Stimulated activated CD8-positive, alpha-beta memory T cell treated with anti-CD3 and anti-CD28 coated beads, Interleukin-15, amount 100 ng/mL, for 24 hours (primary cell): ENCODE measurements around the gene FLT1.

Source experiments
- DNase-seq: peaks from one replicate; pipeline ENCODE4 v3.0.0-alpha.2; 2020; ENCODE audit warnings: low read depth

FLT1 gene

DNA sequence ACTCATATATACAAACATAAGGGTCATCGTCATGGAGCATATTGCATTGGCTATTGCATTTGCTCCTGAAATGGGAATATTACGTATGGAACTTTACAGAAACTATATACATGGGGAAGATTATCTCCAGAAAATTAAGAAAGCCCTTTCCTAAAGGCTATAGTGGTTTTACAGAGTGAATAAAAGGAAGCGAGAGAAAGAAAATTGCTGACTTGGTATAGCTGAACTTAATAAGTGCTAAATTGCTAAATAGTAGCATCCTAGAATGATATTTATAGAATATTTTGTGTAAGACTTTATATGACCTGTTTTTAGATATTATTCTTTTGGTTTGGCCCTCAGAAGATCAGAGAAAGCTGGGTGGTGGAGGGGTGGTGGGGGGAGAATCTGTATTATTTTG is 114.6 kb downstream of the FLT1 start:
- DNase-seq: no peak

DNA sequence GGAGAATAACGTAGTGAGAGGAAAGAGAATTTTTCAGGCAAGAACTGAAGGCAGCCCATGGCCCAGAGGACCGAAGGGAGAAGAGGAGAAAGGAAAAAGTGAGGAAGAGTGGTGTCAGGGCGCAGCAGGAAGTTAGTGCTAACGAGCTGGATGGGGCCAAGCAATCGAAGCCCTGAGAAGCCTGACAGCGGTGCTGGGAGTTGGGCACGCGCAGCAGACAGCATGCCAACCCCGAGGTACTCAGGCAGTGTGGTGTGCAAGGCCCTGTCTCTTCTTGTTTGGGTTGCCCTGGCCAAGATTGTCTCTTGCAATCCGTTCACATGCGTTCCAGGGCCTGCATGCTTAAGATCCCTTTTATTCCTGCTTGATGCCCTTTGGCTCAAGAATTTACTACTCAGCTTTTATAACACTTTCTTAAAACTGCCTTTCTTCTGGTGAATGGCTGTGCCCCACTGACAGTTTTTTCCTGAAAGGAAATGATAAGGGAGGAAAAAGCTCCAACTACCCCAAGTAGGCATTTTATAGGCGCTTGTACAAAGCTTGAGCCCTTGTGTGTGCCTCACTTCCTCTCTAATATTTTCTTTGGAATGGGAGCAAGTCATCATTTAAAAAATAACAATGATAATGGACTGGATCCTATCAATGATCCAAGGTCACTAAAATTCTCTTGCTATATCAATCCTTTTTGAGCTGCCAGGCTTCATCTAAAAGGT is 115.4 kb downstream of the FLT1 start:
- no peak for DNase-seq

DNA sequence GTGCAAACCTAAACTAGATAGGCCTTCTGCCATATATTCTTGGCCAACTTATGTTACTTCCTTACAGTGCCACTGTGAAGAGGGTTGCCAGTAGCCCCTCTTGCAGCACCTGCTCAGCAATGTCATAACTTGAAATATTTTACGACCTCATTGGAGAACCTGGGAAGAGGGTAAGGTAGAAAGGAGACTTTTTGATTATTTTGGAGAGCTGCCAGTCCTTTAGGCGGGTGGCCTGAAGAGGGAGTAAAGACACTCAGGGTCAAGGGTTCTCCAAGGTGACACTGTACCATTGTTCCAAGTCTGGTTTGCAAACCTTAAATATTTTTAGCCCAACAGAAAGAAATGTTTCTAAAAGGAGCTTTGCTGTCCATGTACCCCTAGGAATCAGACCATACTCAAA is 118.3 kb downstream of the FLT1 start:
- DNase-seq: no peak

- no peak for DNase-seq
These were observed 119.5 kb downstream of the FLT1 start for GRCh38 chr13:28375250-28375930.

- no peak for DNase-seq
These were observed 121.1 kb downstream of the FLT1 start for GRCh38 chr13:28373810-28374209.

- DNase-seq: no peak
These were observed 124.5 kb downstream of the FLT1 start for GRCh38 chr13:28370448-28370847.

- no peak for DNase-seq
These were observed 136.2 kb downstream of the FLT1 start for GRCh38 chr13:28358708-28359107.

DNA sequence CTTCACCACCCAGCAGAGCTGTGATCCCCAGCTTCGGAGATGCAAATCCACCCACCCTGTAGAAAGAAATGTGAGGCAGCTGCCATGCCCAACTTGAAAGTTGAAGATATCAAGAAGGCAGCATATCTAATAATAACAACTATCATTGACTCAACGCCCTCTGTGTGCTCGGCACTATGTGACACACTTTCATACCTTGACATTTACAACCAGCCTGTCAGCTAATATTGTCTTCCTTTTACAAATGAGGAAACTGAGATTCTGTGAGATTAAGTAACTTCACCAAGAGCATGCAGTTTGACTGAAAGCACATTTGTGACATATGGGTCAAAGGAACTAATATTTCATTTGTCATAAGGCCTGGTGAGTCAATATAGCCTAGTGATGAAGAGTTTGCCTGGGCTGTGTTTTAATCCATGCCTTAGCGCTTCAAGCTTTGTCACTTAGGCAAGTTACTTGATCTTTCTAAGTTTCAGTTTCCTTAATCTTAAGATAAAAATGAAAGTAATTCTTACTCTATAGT is 137.0 kb downstream of the FLT1 start:
- DNase-seq: no peak

GRCh38 chr13:28357247-28357825 is 137.6 kb downstream of the FLT1 start:
- DNase-seq: no peak

DNA sequence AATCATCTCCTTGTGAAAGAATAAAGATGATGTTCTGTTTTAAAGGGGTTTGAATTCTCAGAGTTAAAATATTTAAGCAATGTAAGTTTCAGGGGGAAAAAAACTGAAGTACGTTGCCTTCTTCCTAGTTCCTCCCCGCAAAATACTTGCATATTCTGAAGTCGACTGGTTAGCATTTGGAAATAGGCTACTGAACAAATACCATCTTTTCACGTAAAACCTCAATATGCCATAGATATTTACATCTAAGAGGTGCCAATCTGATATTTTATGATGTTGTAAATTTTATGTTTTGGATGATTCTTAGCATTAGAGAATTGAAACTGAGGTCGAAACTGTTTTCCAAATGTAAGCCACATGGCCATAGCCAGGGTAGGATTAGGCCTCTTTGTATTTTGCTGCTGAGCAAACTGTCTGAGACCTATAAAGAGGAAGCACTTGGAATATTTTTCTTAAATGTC is 138.3 kb downstream of the FLT1 start:
- DNase-seq: no peak

DNA sequence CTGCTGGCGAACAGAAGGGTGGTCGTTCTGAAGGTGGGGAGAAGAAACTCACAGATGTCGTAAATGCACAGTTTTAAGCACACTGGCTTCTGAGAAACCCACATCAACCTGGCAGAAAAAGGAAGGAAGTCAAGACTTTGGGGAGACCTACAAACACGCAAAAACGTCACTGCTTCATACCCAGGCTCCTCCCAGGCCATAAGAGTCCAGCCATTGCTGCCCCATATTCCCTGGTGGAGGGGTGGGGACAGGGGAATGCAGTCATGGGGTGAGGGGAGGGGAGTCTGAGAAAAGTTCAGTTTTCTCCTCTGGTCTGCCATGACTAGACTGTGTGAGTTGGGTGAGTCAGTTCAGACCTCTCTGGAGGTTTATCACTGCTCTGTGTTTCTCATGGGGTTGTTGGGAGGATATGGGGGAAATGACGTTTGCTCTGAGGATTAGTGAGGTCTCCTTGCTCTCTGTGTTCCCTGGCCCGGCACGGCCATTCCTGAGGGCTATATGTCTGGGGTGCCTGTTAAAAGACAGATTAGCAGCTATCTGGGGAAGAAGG is 139.0 kb downstream of the FLT1 start:
- DNase-seq: no peak

DNA sequence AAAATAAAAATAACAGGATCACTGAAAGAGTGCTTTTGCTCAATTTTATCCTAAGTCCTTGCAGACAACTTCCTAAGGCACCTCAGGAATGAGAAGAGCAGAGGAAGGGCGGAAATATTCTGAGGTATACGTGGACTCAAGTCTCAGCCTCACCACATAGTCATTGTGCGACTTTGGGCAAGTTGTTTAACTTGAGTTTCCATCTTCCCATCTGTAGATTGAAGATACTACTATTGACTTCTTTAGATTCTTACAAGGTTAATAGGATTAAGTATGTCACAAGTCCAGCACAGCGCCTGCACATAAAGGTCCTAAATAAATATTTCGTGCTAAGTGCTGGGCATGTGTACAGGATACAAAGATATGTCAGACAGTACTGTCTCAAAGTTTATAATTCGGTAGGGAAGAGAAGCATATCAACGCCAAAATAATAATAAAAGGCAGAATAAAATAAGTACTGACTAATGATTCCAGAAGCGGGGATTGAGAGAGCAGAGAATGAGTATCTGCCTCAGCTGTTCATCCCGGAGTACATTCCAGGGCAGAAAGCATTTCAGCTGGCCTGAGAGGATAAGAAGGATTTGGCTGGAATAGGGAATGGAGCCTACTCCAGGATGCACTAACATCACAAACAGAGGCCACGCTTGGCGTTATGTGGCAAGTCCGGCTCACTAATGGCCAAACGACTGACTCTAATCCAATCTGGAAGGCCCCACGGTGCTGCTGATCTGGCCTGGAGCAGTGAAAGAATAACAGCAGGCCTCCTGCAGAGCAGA is 139.7 kb downstream of the FLT1 start:
- no peak for DNase-seq

DNA sequence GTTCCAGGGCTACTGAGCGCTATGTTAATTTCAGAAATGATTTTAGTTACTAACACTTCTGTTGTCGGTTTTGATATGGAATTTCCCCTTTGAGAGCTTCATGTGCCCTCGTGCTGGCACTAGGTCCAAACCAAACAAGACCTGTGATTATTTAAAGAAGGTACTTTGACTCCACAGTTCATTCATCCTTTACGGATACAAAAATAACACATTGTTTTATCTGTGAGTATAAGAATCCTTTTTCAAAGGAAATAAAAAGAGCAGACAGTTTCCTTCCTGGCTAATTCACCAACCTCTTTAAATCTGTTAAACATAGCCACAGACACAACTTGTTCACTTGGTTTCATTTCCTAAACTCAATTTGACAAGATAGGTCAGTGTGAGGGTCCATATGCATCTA is 141.2 kb downstream of the FLT1 start:
- no peak for DNase-seq

DNA sequence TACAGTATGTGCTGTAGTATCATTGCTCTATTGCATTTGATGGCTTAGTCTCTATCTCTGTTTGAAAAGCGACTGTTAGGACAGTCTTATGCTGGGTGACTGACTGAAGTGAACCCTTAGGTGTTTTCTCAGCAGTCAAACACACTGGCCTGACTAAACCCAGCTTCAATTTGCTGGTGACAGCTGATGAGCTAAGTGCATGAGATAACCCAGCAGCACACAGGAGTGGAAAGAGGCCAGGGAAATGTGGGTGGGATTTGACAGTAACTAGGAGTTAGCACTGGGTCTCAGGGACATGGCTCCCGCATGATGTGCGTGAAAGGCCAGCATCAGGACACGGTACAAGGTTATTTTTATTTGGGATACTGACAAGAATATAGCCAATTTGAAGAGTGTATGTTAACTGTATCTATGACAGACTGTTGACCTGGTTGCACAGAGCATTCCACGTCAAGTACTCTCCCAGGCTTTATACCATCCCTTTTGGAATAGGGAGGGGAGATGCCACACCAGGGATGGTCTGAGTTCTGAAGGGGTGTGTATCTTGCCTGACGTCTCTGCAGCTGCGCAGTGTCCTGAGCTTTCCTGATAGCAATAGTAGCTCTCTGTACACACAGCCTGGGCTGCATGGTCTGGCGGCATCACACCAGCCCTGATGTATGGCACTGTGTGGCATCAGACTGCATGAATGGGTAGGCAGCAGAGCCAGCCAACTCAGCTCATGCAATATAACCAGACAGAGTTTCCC is 144.8 kb downstream of the FLT1 start:
- no peak for DNase-seq

- DNase-seq: no peak
These were observed 145.6 kb downstream of the FLT1 start for GRCh38 chr13:28349371-28349770.

DNA sequence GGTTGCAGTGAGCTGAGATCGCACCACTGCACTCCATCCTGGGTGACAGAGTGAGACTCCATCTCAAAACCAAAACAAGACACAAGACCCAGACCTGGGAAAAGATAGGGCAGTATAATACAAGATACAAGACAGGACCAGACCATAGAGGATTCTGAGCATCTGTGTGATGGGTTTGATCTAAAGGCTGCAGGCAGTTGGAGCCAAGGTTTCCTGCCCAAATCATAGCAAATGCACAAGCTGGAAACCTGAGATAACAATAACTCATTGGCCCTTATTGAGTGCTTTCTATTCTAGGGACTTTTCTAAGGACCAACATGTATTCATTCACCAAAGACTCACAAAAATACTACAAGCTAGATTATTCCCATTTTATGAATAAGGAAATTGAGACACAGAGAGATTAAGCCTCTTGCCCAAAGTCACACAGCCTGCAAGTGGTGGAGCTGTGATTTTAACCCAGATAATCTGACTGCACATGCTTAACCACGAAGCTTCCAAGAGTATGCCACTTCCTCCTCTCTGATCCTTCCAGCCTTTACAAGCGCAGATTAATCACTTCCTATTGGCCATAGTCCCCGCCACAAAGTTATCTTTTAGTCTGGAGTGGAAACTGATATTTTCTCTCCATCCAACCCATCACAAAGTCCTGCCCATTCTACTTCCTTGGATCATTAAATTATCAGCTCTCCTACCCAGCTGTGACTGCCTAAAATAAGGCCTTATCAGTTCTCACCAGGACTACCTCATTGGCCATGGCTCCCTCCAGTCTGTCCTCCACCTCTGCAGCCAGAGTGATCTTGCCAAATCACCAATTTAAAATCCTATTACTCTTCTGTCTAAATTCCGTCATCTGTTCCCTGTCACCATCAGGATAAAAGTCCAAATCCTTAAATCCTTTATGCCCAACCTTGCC is 147.2 kb downstream of the FLT1 start:
- no peak for DNase-seq

- no peak for DNase-seq
These were observed 148.8 kb downstream of the FLT1 start for GRCh38 chr13:28346154-28346553.

DNA sequence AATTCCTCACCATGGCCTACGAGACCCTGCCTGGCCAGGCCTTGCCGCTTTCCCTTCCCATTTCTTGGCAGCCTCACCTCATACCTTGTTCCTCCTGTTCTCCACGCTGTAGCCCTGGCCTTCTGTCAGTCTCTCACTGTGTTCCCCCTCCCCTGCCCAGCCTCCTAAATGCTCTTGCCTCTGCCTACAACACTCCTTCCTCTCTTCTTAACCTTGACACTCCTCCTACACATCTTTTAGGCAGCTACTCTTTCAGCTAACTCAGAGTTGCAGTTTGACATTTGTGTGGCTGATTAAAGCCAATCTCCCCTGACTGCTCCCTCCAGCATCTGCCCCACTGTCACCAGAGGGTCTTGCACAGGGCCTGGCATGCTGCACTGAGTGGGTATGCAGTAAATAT is 150.8 kb downstream of the FLT1 start:
- no peak for DNase-seq

DNA sequence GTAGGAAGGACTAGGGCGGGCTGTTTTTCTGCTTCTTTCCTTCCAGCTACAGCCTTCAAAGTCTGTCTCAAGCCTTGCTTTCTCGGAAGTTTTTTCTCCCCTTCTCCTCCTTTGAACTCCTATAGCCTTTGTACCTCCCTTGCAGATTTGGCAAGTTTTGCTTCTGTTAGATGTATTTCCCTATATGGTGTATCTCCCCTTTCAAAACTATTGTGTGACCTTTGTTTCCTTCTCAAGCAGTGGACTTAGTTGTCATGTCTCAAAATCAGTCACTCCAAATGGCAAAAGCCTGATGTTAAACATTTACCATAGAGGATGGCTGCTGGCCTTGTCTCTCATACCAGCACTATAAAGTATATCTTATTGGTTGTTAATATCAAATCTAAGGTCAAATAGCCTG is 152.7 kb downstream of the FLT1 start:
- DNase-seq: no peak

GRCh38 chr13:28340272-28340793 is 154.6 kb downstream of the FLT1 start:
- no peak for DNase-seq
